Ascending aorta (tissue), 2 donors: Measurements from ENCODE around the gene TBR1. TPM values are rescaled to one million over a fixed set of nuclear protein-coding genes. Genes with fewer than 3 reads are reported as not detected.

Experiments used
- DNase-seq, 2 donors: peaks; one replicate each; pipeline ENCODE4 v3.0.0-alpha.2; 2019; ENCODE audit warnings: low spot score in 2 of 2
- H3K27ac ChIP-seq, 2 donors: fragments of 200-600 bp; sonication (generic); one replicate each; pipeline ENCODE4 v1.5.1; 2016 to 2017; ENCODE audit warnings: mild to moderate bottlenecking in 1 of 2
- H3K27me3 ChIP-seq: fragments of 200-600 bp; sonication (generic); one replicate; pipeline ENCODE4 v1.5.1; 2017
- H3K36me3 ChIP-seq, 2 donors: fragments of 200-600 bp; sonication (generic); one replicate each; pipeline ENCODE4 v1.5.1; 2016
- H3K4me1 ChIP-seq, 2 donors: fragments of 200-600 bp; sonication (generic); one replicate each; pipeline ENCODE4 v1.5.1; 2016 to 2017; ENCODE audit warnings: mild to moderate bottlenecking in 1 of 2
- H3K4me3 ChIP-seq, 2 donors: fragments of 200-600 bp; sonication (generic); one replicate each; pipeline ENCODE4 v1.5.1; 2016 to 2017; ENCODE audit warnings: mild to moderate bottlenecking in 1 of 2
- H3K9me3 ChIP-seq, 2 donors: fragments of 200-600 bp; sonication (generic); one replicate each; pipeline ENCODE4 v1.5.1; 2016
- intact Hi-C: fragments of 100-400 bp; cut with DNase I; formaldehyde crosslinking; loops from one replicate; pipeline ENCODE4 v1.15.1; 2023
- total RNA-seq: library from RNA; depleted of rRNA; stranded (reverse); fragments of >200 nt; gene quantifications from one replicate; pipeline ENCODE4 v1.1.0, GENCODE V29; 2016
- TF ChIP-seq, protein P1 (sequence below), 3 experiments: fragments of 200-600 bp in 2 of 3; fragments of 450-650 bp in 1 of 3; sonication (generic) in 2 of 3; IDR thresholded peaks; one replicate each; pipeline ENCODE4 v1.5.1; 2016 to 2019; ENCODE audit warnings: antibody characterized with exemption in 3 of 3, mild to moderate bottlenecking in 1 of 3, moderate library complexity in 1 of 3

TBR1 gene
- total RNA-seq, 1 donor from 2014 or later, result not detected

- H3K27ac ChIP-seq, result no peak overlapping the region
- no peaks in the 10 kb centered on the region for H3K9me3 ChIP-seq
- H3K4me3 ChIP-seq, result peak overlapping the region; percentile 31 to 35
- no peaks in the 10 kb centered on the region for H3K4me1 ChIP-seq
- H3K27me3 ChIP-seq, result peaks cover 36% of the 10 kb centered on the region
- H3K36me3 ChIP-seq, result no peaks in the 10 kb centered on the region
- intact Hi-C loops, result no loop called here
- DNase-seq, result no peak
- TF ChIP-seq, protein P1, sequence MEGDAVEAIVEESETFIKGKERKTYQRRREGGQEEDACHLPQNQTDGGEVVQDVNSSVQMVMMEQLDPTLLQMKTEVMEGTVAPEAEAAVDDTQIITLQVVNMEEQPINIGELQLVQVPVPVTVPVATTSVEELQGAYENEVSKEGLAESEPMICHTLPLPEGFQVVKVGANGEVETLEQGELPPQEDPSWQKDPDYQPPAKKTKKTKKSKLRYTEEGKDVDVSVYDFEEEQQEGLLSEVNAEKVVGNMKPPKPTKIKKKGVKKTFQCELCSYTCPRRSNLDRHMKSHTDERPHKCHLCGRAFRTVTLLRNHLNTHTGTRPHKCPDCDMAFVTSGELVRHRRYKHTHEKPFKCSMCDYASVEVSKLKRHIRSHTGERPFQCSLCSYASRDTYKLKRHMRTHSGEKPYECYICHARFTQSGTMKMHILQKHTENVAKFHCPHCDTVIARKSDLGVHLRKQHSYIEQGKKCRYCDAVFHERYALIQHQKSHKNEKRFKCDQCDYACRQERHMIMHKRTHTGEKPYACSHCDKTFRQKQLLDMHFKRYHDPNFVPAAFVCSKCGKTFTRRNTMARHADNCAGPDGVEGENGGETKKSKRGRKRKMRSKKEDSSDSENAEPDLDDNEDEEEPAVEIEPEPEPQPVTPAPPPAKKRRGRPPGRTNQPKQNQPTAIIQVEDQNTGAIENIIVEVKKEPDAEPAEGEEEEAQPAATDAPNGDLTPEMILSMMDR (IDR thresholded peaks at IDR 0.05), result no peak
Observed at GRCh38 chr2:161426922-161427663, 11.0 kb downstream of the TBR1 start.

- H3K4me3 ChIP-seq, result no peak overlapping the region
- H3K36me3 ChIP-seq, result no peaks in the 10 kb centered on the region
- no peak overlapping the region for H3K27ac ChIP-seq
- H3K4me1 ChIP-seq, result no peaks in the 10 kb centered on the region
- TF ChIP-seq, protein P1 (IDR thresholded peaks at IDR 0.05), result no peak
- DNase-seq, result no peak
- peaks cover 33% of the 10 kb centered on the region for H3K27me3 ChIP-seq
- no peaks in the 10 kb centered on the region for H3K9me3 ChIP-seq
- intact Hi-C loops, result no loop called here
Observed at GRCh38 chr2:161427664-161428587, 11.8 kb downstream of the TBR1 start.

DNA sequence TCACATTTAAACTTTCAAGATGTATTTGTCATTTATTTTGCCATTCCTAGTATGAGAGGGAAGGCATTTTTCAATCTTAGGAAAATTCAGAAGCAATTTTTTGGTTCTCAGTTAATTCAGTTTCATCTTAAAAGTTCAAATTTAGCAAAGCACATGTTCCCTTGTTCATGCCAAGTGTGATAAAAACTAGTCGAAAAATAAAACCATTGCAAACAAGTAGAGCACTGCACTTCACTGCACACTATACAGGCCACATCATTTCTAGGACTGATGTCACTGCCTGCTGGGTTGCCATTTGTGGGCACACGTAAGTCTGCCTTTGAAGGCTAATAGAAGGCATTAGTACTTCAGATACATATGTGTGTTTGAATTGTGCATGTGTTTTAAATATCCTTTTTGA lies 14.3 kb downstream of the TBR1 start:
- Histone ChIP-seq H3K9me3 (peaks cover 0 to 5% of the 10 kb centered on the region in 2 donors), H3K27ac (no peak overlapping the region), H3K4me1 (no peaks in the 10 kb centered on the region), H3K4me3 (no peak overlapping the region), H3K27me3 (peaks cover 27% of the 10 kb centered on the region), H3K36me3 (no peaks in the 10 kb centered on the region)
- intact Hi-C loops, result no loop called here
- TF ChIP-seq, protein P1 (IDR thresholded peaks at IDR 0.05), result no peak
- DNase-seq, result no peak

DNA sequence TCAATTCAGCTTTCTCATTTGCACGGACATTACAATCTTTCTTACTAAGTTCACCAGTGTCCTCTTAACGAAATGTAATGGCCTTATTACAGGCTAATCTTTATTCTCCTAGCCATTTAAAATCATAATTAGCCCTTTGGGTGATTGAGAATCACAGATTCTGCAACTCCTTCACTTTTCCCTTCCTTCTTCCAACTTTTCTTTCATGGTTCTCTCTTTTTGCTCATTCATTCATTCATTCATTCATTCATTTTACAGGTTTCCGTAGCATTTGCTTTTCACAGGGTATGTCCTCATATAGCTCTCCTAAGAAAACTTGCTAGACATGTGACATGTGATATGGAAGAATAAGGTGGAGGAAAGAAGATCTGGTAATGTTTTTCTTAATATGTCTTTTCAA lies 16.0 kb downstream of the TBR1 start:
- intact Hi-C loops, result no loop called here
- Histone ChIP-seq H3K4me1 (no peaks in the 10 kb centered on the region), H3K27ac (no peak overlapping the region), H3K36me3 (no peaks in the 10 kb centered on the region), H3K27me3 (peaks cover 12% of the 10 kb centered on the region), H3K9me3 (peaks cover 0 to 7% of the 10 kb centered on the region in 2 donors), H3K4me3 (no peak overlapping the region)
- DNase-seq, result no peak
- TF ChIP-seq, protein P1 (IDR thresholded peaks at IDR 0.05), result no peak

- Histone ChIP-seq H3K4me1 (no peaks in the 10 kb centered on the region), H3K9me3 (peaks cover 0 to 7% of the 10 kb centered on the region in 2 donors), H3K27ac (no peak overlapping the region), H3K27me3 (no peaks in the 10 kb centered on the region), H3K4me3 (no peak overlapping the region), H3K36me3 (no peaks in the 10 kb centered on the region)
- intact Hi-C loops, result no loop called here
- DNase-seq, result no peak
- TF ChIP-seq, protein P1 (IDR thresholded peaks at IDR 0.05), result no peak
Observed at GRCh38 chr2:161434118-161434517, 18.0 kb downstream of the TBR1 start.
